ENCODE data around the gene ZNF169. TPM values are rescaled to one million over a fixed set of nuclear protein-coding genes. Genes with fewer than 3 reads are reported as not detected.

The ZNF169 gene
- 5.4 and 6.3 TPM in 2 replicates for total RNA-seq
- 5.5 and 7.7 TPM in 2 replicates for polyA plus RNA-seq
- polyA plus RNA-seq (2011; cell fraction: cytosol; rRNA removed), result 2.1 and 3.0 TPM in 2 replicates
- polyA plus RNA-seq (2011; cell fraction: nucleus; rRNA removed), result 18.8 and 22.5 TPM in 2 replicates
- polyA plus RNA-seq (2012), result 3.2 and 3.6 TPM in 2 replicates
- 10.6 and 16.9 TPM in 2 replicates for polyA minus RNA-seq
- 1.5 TPM for polyA minus RNA-seq (2011; cell fraction: cytosol; rRNA and poly(A)+ RNA removed)
- 9.5 and 12.7 TPM in 2 replicates for polyA minus RNA-seq (2011; cell fraction: nucleus; rRNA and poly(A)+ RNA removed)
- percentile 65 among the genes with signal in this experiment for Bru-seq, nascent RNA
- percentile 62 among the genes with signal in this experiment for BruChase-seq, experiment 1, labeled RNA remaining after a 6-hour chase
- percentile 59 among the genes with signal in this experiment for BruChase-seq, experiment 2, labeled RNA remaining after a 2-hour chase
- long read RNA-seq, partial matches to known transcripts, result 0 of 5 reads
- long read RNA-seq, other reads (novel, unspliced or antisense), result 3 of 5 reads

- Histone ChIP-seq H3K27ac (ENCODE audit: insufficient read depth, low read depth, low read length) (peak within 1 kb of the TSS; percentile 41), H3K36me3 (ENCODE audit: control insufficient read depth in 2 of 2, extremely low read depth in 1 of 2, insufficient read depth in 2 of 2, low read length in 2 of 2) (no peaks in the 10 kb centered on the region), H3K27me3 (ENCODE audit: control insufficient read depth in 2 of 2, insufficient read depth in 2 of 2, low read length in 2 of 2) (peaks cover 4 to 12% of the 10 kb centered on the region in 2 experiments), H4K20me1 (replicated peaks; ENCODE audit: control insufficient read depth, extremely low read depth, insufficient read depth, low read length) (no peaks in the 10 kb centered on the region), H3K9me3 (replicated peaks; ENCODE audit: control insufficient read depth, insufficient read depth, low read length) (no peaks in the 10 kb centered on the region), H3K79me2 (ENCODE audit: control insufficient read depth, insufficient read depth, low read length) (peaks cover 25% of the 10 kb centered on the region), H3K4me3 (replicated peaks in 1 of 3; ENCODE audit: insufficient read depth in 1 of 3, low read depth in 1 of 3, low read length in 3 of 3) (peak within 1 kb of the TSS; percentile 72 to 94 (median 77)), H3K9me1 (replicated peaks; ENCODE audit: control insufficient read depth, extremely low read depth, insufficient read depth, low read length) (no peaks in the 10 kb centered on the region), H3K4me1 (ENCODE audit: control insufficient read depth, extremely low read depth, insufficient read depth, low read length) (no peaks in the 10 kb centered on the region), H2AFZ (ENCODE audit: low read depth, low read length) (peak within 1 kb of the TSS; percentile 95), H3K4me2 (ENCODE audit: insufficient read depth, low read length) (peak within 1 kb of the TSS; percentile 25), H3K9ac (replicated peaks; ENCODE audit: extremely low read depth, insufficient read depth, low read length) (peak within 1 kb of the TSS; percentile 76)
- peak; percentile 88 for FAIRE-seq
- ChIA-PET POLR2A (no interaction called here), CTCF (interaction anchor here (1.0 kb wide), 1 partner anchor 13 kb away, joined by 5 read pairs; no protein-coding TSS in a partner anchor)
- peak; percentile 84 for DNase-seq (ENCODE audit: low read depth, low spot score)
- intact Hi-C loops (cut with micrococcal nuclease), result no loop called here
- BruUV-seq (replicated peaks), result TSS peak; percentile 66
- TF ChIP-seq MYC (IDR thresholded peaks at IDR 0.05; ENCODE audit: low read depth, low read length) (peak; percentile 57), GATA2 (IDR thresholded peaks at IDR 0.05; ENCODE audit: insufficient read depth, insufficient read length, low read depth, low read length) (no peak), POLR2AphosphoS5 (IDR thresholded peaks at IDR 0.05; ENCODE audit: insufficient read depth, low read depth, low read length) (peak; percentile 67), POLR2A (IDR thresholded peaks at IDR 0.05; ENCODE audit: low read depth, low read length) (peak; percentile 61), CTCF (IDR thresholded peaks at IDR 0.05; ENCODE audit: extremely low read depth in 1 of 2, insufficient read depth in 1 of 2, low read depth in 1 of 2, low read length in 2 of 2) (no peak)
- dilution Hi-C loops (cut with MboI; ENCODE audit: extremely low pct_ligation_motif_present, low sequenced_read_pairs), result no loop called here
Observed at GRCh38 chr9:94259077-94259862, at the start of gene ZNF169. Gene ZNF169, plus strand, starts transcription at chr9:94259298. Its CDS starts 19,515 bp downstream, at chr9:94278813.

Data from endothelial cell of umbilical vein (primary cell).